A673 (cell line): ENCODE results near the gene UBE3B. TPM values are rescaled to one million over a fixed set of nuclear protein-coding genes. Genes with fewer than 3 reads are reported as not detected.

ENCODE experiments used
- BruUV-seq: library from RNA; stranded (reverse); fragments of 400-500 nt; replicated peaks from 2 replicates; lab custom pipeline; 2021; lab: Mats Ljungman, UMichigan
- CTCF ChIA-PET: fragments of 300-600 bp; sonication (Branson Sonifier 250); formaldehyde crosslinking; loops from one replicate; lab custom pipeline; 2022; ENCODE audit warnings: antibody characterized with exemption; lab: Charles Lee
- POLR2A ChIA-PET: fragments of 300-600 bp; sonication (Branson Sonifier 250); formaldehyde crosslinking; loops from one replicate; lab custom pipeline; 2022; ENCODE audit warnings: antibody characterized with exemption; ENCODE audit not compliant: low non-redundant PET; lab: Charles Lee
- DNase-seq: peaks from one replicate; pipeline ENCODE4 v3.0.0-alpha.2; 2015; ENCODE audit warnings: low spot score
- H3K27ac ChIP-seq: fragments of 200-600 bp; sonication (generic); 2 replicates; pipeline ENCODE4 v1.5.1; 2016; ENCODE audit warnings: mixed run types, low read depth, mild to moderate bottlenecking, mixed read lengths, antibody characterized with exemption, low read length; ENCODE audit not compliant: poor library complexity, severe bottlenecking
- H3K27me3 ChIP-seq: fragments of 200-600 bp; sonication (generic); replicated peaks from 2 replicates; pipeline ENCODE4 v1.6.1; 2017; ENCODE audit warnings: mixed run types, low read depth, mild to moderate bottlenecking, mixed read lengths, antibody characterized with exemption, low read length; ENCODE audit not compliant: insufficient read depth, poor library complexity
- H3K36me3 ChIP-seq: fragments of 200-600 bp; sonication (generic); 2 replicates; pipeline ENCODE4 v1.6.1; 2016; ENCODE audit warnings: mixed run types, mild to moderate bottlenecking, mixed read lengths, antibody characterized with exemption, low read length; ENCODE audit not compliant: insufficient read depth, poor library complexity, severe bottlenecking
- H3K4me1 ChIP-seq: fragments of 200-600 bp; sonication (generic); 2 replicates; pipeline ENCODE4 v1.6.1; 2017; ENCODE audit warnings: mixed run types, mild to moderate bottlenecking, mixed read lengths, antibody characterized with exemption, low read length; ENCODE audit not compliant: insufficient read depth, poor library complexity, severe bottlenecking
- H3K4me3 ChIP-seq: fragments of 200-600 bp; sonication (generic); 2 replicates; pipeline ENCODE4 v1.5.1; 2016; ENCODE audit warnings: low read depth, mixed run types, mild to moderate bottlenecking, mixed read lengths, low read length; ENCODE audit not compliant: poor library complexity, severe bottlenecking
- H3K9me3 ChIP-seq: fragments of 200-600 bp; sonication (generic); 2 replicates; pipeline ENCODE4 v1.6.1; 2016; ENCODE audit warnings: mixed run types, low read depth, mild to moderate bottlenecking, mixed read lengths, antibody characterized with exemption, low read length; ENCODE audit not compliant: poor library complexity, severe bottlenecking
- CTCF ChIP-seq: fragments of 300-800, 200-600 bp; sonication (generic); conservative IDR thresholded peaks from 2 replicates; pipeline ENCODE4 v1.5.1; 2017; ENCODE audit warnings: low read depth, mild to moderate bottlenecking, antibody characterized with exemption, low read length, moderate library complexity, mixed read lengths
- EZH2 ChIP-seq: fragments of 200-600 bp; sonication (generic); IDR thresholded peaks from 2 replicates; pipeline ENCODE4 v1.6.1; 2017; ENCODE audit warnings: borderline replicate concordance, low read depth, mild to moderate bottlenecking, mixed read lengths, antibody characterized with exemption, low read length; ENCODE audit not compliant: poor library complexity, severe bottlenecking
- intact Hi-C: fragments of 100-400 bp; cut with micrococcal nuclease; formaldehyde crosslinking; loops from one replicate; pipeline ENCODE4 v1.10.0; 2022; ENCODE audit not compliant: unreplicated experiment
- total RNA-seq: library from RNA; stranded (reverse); gene quantifications from 2 replicates; pipeline ENCODE4 v1.2.3, GENCODE V29; 2021

The UBE3B gene
- total RNA-seq, 1 experiment from 2014 or later: 29.2 TPM

- Histone ChIP-seq H3K4me3 (no peak overlapping the region), H3K27me3 (no peaks in the 10 kb centered on the region), H3K36me3 (no peaks in the 10 kb centered on the region), H3K4me1 (no peaks in the 10 kb centered on the region), H3K9me3 (no peaks in the 10 kb centered on the region), H3K27ac (no peak overlapping the region)
- intact Hi-C loops: no loop called here
- TF ChIP-seq CTCF (no peak), EZH2 (no peak)
- ChIA-PET CTCF (no interaction called here), POLR2A (no interaction called here)
- BruUV-seq: no TSS peak
- DNase-seq: no peak
Measured at GRCh38 chr12:109531411-109531810, 54.0 kb downstream of the UBE3B start.

DNA sequence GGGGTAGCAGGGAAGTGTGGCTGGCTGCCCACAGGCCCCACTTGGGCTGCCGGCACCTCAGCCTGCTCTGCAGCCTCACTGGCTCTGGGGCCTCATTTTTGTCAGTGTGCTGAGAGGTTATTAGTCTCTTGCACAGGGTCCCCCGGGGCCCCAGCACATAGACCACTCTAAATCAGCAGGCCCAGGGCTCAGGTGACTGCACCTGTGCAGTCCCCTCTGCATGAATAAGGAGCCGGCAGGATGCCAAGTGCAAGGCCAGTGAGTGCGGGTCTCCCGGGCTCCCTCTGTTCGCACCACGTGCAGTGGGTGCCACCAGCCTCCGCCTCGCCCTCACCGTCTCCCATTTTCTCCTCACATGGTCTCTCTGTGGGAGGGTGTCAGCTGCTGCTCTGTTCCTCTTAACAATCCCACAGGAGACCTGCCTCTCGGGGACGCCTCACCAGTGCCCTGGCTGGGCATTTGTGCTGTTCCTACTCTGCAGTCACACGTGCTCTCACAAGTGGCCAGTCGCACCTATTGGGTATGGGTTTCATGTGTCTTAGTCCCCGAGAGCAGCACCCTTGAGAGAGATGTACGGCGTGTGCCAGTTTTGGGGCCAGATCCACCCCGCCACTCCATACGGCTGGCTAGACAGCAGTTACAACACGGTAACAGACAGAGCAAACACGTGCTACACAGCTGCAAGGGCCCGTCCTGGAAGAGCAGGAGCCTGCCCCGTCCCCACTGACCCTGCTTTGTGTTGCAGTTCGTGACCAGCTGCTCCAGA is 55.5 kb downstream of the UBE3B start:
- POLR2A ChIA-PET: no interaction called here
- H3K36me3 ChIP-seq: no peaks in the 10 kb centered on the region
- no peak for DNase-seq
- no peaks in the 10 kb centered on the region for H3K4me1 ChIP-seq
- no TSS peak for BruUV-seq
- no peaks in the 10 kb centered on the region for H3K27me3 ChIP-seq
- H3K27ac ChIP-seq: no peak overlapping the region
- no peak overlapping the region for H3K4me3 ChIP-seq
- CTCF ChIA-PET: no interaction called here
- TF ChIP-seq EZH2 (no peak), CTCF (no peak)
- H3K9me3 ChIP-seq: no peaks in the 10 kb centered on the region
- intact Hi-C loops: no loop called here

GRCh38 chr12:109533487-109533740 is 56.0 kb downstream of the UBE3B start:
- TF ChIP-seq CTCF (no peak), EZH2 (no peak)
- Histone ChIP-seq H3K4me3 (no peak overlapping the region), H3K27me3 (no peaks in the 10 kb centered on the region), H3K27ac (no peak overlapping the region), H3K9me3 (no peaks in the 10 kb centered on the region), H3K36me3 (no peaks in the 10 kb centered on the region), H3K4me1 (no peaks in the 10 kb centered on the region)
- POLR2A ChIA-PET: no interaction called here
- CTCF ChIA-PET: no interaction called here
- no peak for DNase-seq
- intact Hi-C loops: no loop called here
- no TSS peak for BruUV-seq
